Stimulated activated CD8-positive, alpha-beta memory T cell treated with anti-CD3 and anti-CD28 coated beads, Interleukin-15, amount 100 ng/mL, for 4 hours (primary cell): ENCODE measurements around the gene RNF17.

Source experiments
- DNase-seq, 2 donors: peaks; one replicate each; pipeline ENCODE4 v3.0.0-alpha.2; 2020; ENCODE audit warnings: low read depth in 2 of 2

The RNF17 gene

GRCh38 chr13:24894972-24895300, 131.0 kb downstream of the RNF17 start:
- no peak for DNase-seq

DNA sequence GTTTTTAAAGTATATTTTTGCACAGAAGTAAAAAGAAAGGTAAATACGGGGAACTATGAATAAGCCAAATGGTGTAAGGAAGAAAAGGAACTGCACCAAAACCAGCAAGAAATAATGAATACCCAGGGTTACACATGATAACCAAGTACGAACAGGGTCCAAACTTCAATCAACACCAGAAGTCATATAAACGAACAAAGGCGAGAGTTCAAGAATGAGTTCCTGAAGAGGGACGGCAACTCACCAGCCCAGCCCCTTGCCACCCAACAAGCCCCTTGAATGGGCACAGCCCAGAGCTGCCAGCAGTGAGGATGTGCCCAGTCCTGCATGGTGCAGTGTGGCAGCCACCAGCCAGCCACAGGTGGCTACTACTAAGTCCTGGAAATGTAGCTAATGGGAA, 132.1 kb downstream of the RNF17 start:
- no peak for DNase-seq

- DNase-seq, result no peak
Measured at GRCh38 chr13:24897293-24897692, 133.3 kb downstream of the RNF17 start.

- no peak for DNase-seq
Measured at GRCh38 chr13:24899601-24900000, 135.6 kb downstream of the RNF17 start.

DNA sequence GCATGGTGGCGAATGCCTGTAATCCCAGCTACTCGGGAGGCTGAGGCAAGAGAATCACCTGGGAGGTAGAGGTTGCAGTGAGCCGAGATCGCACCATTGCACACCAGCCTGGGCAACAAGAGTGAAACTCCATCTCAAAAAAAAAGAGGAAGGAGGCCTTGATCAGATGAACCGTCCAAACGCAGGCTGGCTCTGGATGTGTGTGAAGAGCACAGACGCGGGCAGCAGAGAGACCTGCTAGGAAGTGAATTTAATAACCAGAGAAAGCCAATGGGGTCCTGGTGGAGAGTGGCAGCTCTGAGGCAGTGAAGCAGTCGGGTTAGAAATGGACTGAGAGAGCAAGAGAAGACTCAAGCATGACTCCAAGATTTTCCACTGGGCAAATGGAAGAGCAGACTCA, 136.5 kb downstream of the RNF17 start:
- DNase-seq, result no peak

DNA sequence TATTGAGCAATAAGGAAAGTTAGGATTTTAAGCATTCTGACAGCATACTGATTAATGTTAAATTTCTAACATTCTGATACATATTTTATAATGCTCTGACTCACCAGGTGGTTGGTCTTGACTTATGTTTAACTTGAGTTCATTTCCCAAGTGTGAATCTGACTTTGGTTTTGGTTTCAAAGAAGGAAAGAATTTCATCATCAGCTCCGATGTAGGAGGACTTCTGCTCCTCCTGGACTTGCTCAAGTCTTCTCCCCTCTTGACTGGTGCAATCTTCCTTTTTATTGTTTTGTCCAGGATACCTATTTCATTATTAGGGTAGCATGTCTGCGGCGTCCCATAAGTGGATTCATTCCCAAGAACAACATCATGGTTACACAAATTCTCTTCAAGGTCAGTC, 141.3 kb downstream of the RNF17 start:
- DNase-seq, result no peak

DNA sequence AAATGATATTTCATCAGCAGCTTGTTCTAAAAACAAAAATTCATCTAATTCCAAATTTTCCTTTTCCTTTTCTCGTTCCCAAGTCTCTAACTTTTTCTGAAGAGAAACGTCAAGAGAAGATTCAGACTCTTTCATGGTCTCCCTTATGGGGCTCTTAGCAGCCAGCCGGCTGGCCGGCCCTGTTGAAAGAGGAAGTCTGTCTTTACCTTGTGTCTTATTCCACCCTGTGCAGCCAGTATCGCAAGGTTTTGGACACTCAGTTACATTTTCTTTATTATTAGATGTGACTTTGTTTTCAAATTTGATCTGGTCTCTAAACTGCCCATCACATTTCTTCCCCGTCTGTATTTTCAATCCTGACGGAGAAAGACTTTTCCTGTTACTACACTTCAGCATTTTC, 142.3 kb downstream of the RNF17 start:
- DNase-seq, result no peak

- DNase-seq, result no peak
Measured at GRCh38 chr13:24910502-24911132, 146.6 kb downstream of the RNF17 start.

- DNase-seq, result no peak
Measured at GRCh38 chr13:24911133-24911908, 147.4 kb downstream of the RNF17 start.

DNA sequence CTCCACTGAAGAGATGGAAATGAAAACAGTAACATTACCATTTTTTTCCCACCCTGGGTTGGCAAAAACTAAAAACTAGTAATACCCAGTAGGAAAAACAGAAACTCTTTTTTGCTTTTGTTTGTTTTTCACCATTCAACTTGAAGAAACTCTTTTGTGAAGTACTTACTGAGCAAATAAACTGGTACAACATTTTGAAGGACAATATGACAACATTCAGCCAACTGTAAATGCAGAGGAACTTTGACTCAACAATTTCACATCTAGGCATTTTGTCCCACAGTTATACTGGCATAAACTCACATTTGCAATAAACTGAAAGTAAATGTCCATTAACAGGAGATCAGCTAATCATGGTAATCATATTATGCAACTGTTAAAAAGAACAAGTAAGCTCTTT, 152.5 kb downstream of the RNF17 start:
- DNase-seq, result no peak

DNA sequence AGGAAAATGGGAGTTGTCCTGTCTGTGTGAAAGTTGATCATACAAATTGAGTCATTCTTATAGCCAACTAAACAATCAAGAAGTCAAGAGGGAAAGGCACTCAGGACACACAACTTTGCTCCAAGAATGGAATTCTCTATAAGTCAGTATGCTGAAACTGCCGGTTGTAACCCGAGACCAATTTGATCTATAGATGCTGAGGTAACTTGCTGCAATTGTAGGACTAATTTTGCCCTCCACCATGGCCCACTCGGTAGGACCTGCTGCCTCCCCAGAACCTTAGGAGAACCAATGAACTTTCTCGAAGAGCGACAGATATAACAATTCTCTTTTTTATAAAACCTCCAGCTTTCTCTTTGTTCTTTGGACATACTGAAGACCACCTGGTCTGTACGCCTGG, 157.0 kb downstream of the RNF17 start:
- no peak for DNase-seq

DNA sequence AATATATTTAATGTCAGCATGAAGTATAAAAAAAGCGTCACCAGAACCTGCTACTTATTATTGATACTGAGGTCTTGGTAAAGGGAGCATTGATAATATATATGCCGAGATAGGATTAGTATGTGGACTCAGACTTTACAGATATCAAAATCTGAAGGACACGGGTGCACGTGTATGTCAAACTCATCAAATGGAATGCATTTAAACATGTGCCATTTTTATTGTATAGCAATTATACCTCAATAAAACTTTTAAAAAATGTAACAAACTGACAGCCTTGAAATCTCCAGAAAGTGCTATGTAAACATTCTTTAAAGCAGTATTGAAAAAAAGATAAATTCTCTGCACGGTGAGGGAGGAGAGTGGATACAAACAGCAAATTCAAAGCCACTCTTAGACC, 157.9 kb downstream of the RNF17 start:
- no peak for DNase-seq

DNA sequence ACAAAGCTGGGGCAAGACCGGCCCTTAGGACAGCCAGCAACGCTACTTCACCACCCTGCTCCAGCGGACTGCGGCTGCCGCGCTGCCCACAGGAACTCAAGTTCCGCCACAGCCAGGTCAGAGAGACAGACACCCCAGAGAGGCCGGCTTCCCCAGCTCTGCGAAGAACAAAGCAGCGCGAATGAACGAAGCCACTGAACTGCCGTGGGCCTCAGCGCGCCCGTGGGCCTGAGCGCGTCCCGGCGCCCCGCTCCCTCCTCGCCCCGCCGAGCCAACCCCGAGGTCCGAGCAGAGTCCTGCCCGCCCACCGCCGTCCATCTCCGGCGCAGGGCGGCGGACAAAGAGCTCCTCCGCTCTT, 158.4 kb downstream of the RNF17 start:
- DNase-seq, result no peak

- DNase-seq, result peak; percentile 84 to 86
Measured at GRCh38 chr13:24922745-24923591, 159.0 kb downstream of the RNF17 start.

GRCh38 chr13:24925318-24926231, 161.6 kb downstream of the RNF17 start:
- DNase-seq, result no peak

GRCh38 chr13:24927810-24928404, 163.9 kb downstream of the RNF17 start:
- no peak for DNase-seq

- no peak for DNase-seq
Measured at GRCh38 chr13:24929196-24929595, 165.2 kb downstream of the RNF17 start.
